Keratinocyte (primary cell): ENCODE measurements around the gene INO80D. TPM values are rescaled to one million over a fixed set of nuclear protein-coding genes. Genes with fewer than 3 reads are reported as not detected.
"Not testable (repeated sequence)": the region's sequence is repeated elsewhere in the genome, so short reads cannot be mapped to it uniquely, and the experiment has no call there.

Experiments used
- DNase-seq: peaks from one replicate; pipeline ENCODE4 v3.0.0-alpha.2; 2011; ENCODE audit warnings: low read depth, missing footprints, low spot score
- FAIRE-seq: peaks from 2 replicates; lab custom pipeline; 2011; peaks lifted over from hg19 to GRCh38; lab: Jason Lieb, UNC
- H2AFZ ChIP-seq: 2 replicates; pipeline ENCODE4 v1.6.0; 2012; ENCODE audit warnings: low read length, control low read depth, inconsistent platforms; ENCODE audit not compliant: control insufficient read depth
- H3K27ac ChIP-seq: 2 replicates; pipeline ENCODE4 v1.5.1; 2011; ENCODE audit warnings: low read length; ENCODE audit not compliant: control insufficient read depth, insufficient read depth
- H3K27me3 ChIP-seq: 3 replicates; pipeline ENCODE4 v1.6.0; 2011; ENCODE audit warnings: low read length; ENCODE audit not compliant: control insufficient read depth, insufficient read depth; ENCODE audit errors: extremely low read depth
- H3K36me3 ChIP-seq, 2 experiments: 2 replicates in 1 of 2; 3 replicates in 1 of 2; pipeline ENCODE4 v1.5.1; 2011; ENCODE audit warnings: low read length in 2 of 2, mild to moderate bottlenecking in 1 of 2; ENCODE audit not compliant: control insufficient read depth in 2 of 2, insufficient read depth in 2 of 2; ENCODE audit errors: extremely low read depth in 1 of 2
- H3K4me1 ChIP-seq: 3 replicates; pipeline ENCODE4 v1.5.1; 2011; ENCODE audit warnings: low read length; ENCODE audit not compliant: control insufficient read depth, insufficient read depth; ENCODE audit errors: extremely low read depth
- H3K4me2 ChIP-seq: 3 replicates; pipeline ENCODE4 v1.6.0; 2011; ENCODE audit warnings: low read depth, low read length; ENCODE audit not compliant: control insufficient read depth, insufficient read depth; ENCODE audit errors: extremely low read depth
- H3K4me3 ChIP-seq, 3 experiments: fragments of 200-600 bp in 1 of 3; sonication (generic) in 1 of 3; 2 replicates in 2 of 3; 3 replicates in 1 of 3; pipeline ENCODE4 v1.5.1; 2011 to 2016; ENCODE audit warnings: low read length in 3 of 3, mild to moderate bottlenecking in 3 of 3, control low read depth in 2 of 3, inconsistent platforms in 1 of 3, low read depth in 1 of 3, mixed read lengths in 1 of 3, mixed run types in 1 of 3, moderate library complexity in 1 of 3; ENCODE audit not compliant: control insufficient read depth in 2 of 3, insufficient read depth in 2 of 3; ENCODE audit errors: extremely low read depth in 1 of 3
- H3K79me2 ChIP-seq: 2 replicates; pipeline ENCODE4 v1.6.0; 2012; ENCODE audit warnings: low read length; ENCODE audit not compliant: control insufficient read depth, insufficient read depth
- H3K9ac ChIP-seq: 3 replicates; pipeline ENCODE4 v1.6.0; 2011; ENCODE audit warnings: low read length; ENCODE audit not compliant: control insufficient read depth, insufficient read depth; ENCODE audit errors: extremely low read depth
- H3K9me1 ChIP-seq: 3 replicates; pipeline ENCODE4 v1.6.0; 2011; ENCODE audit warnings: low read length; ENCODE audit not compliant: control insufficient read depth, insufficient read depth; ENCODE audit errors: extremely low read depth
- H3K9me3 ChIP-seq: 2 replicates; pipeline ENCODE4 v1.5.1; 2012; ENCODE audit warnings: low read depth, low read length; ENCODE audit not compliant: control insufficient read depth
- H4K20me1 ChIP-seq: 3 replicates; pipeline ENCODE4 v1.6.0; 2011; ENCODE audit warnings: low read length; ENCODE audit not compliant: control insufficient read depth, insufficient read depth; ENCODE audit errors: extremely low read depth
- dilution Hi-C: fragments of 300-500 bp; cut with MboI; formaldehyde crosslinking; loops from one replicate; pipeline ENCODE4 v1.7.0; 2020; ENCODE audit warnings: low sequenced_read_pairs; ENCODE audit not compliant: extremely low pct_ligation_motif_present
- polyA plus RNA-seq, 5 experiments: library from polyadenylated mRNA; depleted of rRNA in 3 of 5; stranded (reverse) in 3 of 5; stranded (forward) in 1 of 5; unstranded in 1 of 5; fragments of >200 nt; gene quantifications; 1 replicate in 1 of 5; 2 replicates in 3 of 5; 3 replicates in 1 of 5; pipeline versions ENCODE4 v1.2.1 to v1.2.3, GENCODE V29; 2011 to 2012; ENCODE audit warnings: missing spikeins in 2 of 5, low read depth in 1 of 5, low replicate concordance in 1 of 5
- TF ChIP-seq, protein P1 (sequence below), 3 experiments: IDR thresholded peaks in 1 of 3; conservative IDR thresholded peaks in 1 of 3; optimal IDR thresholded peaks in 1 of 3; 2 replicates in 2 of 3; 3 replicates in 1 of 3; pipeline versions ENCODE3 to v1.5.1; 2011; ENCODE audit warnings: low read length in 3 of 3, mild to moderate bottlenecking in 3 of 3, moderate library complexity in 2 of 3, control low read depth in 1 of 3, inconsistent platforms in 1 of 3; ENCODE audit not compliant: insufficient read depth in 2 of 3; ENCODE audit errors: extremely low read depth in 1 of 3

The INO80D gene
- polyA plus RNA-seq, 1 donor (not counting 4 experiments of a cell fraction or from before 2014, with no cell fraction given), result 4.1 TPM

GRCh38 chr2:205982776-205983327, 103.1 kb downstream of the INO80D start:
- Histone ChIP-seq H3K36me3 (no peaks in the 10 kb centered on the region), H3K27ac (no peak overlapping the region), H3K4me3 (no peak overlapping the region), H3K9me3 (no peaks in the 10 kb centered on the region), H3K9me1 (no peaks in the 10 kb centered on the region), H3K9ac (no peak overlapping the region), H2AFZ (no peak overlapping the region), H4K20me1 (no peaks in the 10 kb centered on the region), H3K79me2 (no peaks in the 10 kb centered on the region), H3K4me1 (no peaks in the 10 kb centered on the region), H3K27me3 (no peaks in the 10 kb centered on the region), H3K4me2 (no peak overlapping the region)
- dilution Hi-C loops, result no loop called here
- FAIRE-seq (no peak), DNase-seq (no peak)
- TF ChIP-seq, protein P1, sequence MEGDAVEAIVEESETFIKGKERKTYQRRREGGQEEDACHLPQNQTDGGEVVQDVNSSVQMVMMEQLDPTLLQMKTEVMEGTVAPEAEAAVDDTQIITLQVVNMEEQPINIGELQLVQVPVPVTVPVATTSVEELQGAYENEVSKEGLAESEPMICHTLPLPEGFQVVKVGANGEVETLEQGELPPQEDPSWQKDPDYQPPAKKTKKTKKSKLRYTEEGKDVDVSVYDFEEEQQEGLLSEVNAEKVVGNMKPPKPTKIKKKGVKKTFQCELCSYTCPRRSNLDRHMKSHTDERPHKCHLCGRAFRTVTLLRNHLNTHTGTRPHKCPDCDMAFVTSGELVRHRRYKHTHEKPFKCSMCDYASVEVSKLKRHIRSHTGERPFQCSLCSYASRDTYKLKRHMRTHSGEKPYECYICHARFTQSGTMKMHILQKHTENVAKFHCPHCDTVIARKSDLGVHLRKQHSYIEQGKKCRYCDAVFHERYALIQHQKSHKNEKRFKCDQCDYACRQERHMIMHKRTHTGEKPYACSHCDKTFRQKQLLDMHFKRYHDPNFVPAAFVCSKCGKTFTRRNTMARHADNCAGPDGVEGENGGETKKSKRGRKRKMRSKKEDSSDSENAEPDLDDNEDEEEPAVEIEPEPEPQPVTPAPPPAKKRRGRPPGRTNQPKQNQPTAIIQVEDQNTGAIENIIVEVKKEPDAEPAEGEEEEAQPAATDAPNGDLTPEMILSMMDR (optimal IDR thresholded peaks at IDR 0.05 in 1 of 3, IDR thresholded peaks at IDR 0.05 in 1 of 3, conservative IDR thresholded peaks at IDR 0.05 in 1 of 3; ENCODE audit: extremely low read depth in 1 of 3, insufficient read depth in 2 of 3, low read length in 3 of 3), result no peak

- dilution Hi-C loops, result not testable (repeated sequence)
Measured at GRCh38 chr2:205978728-205979127, 107.2 kb downstream of the INO80D start.

GRCh38 chr2:205977699-205978098, 108.3 kb downstream of the INO80D start:
- H3K27me3 ChIP-seq, DNase-seq, H3K36me3 ChIP-seq, H3K4me3 ChIP-seq, dilution Hi-C loops, H3K79me2 ChIP-seq, H3K27ac ChIP-seq, H4K20me1 ChIP-seq, H2AFZ ChIP-seq, H3K9me1 ChIP-seq, FAIRE-seq, H3K9me3 ChIP-seq, H3K4me1 ChIP-seq, H3K9ac ChIP-seq, H3K4me2 ChIP-seq: not testable (repeated sequence)

More at GRCh38 chr2:205978728-205979127, 107.2 kb downstream of the INO80D start:
- not testable (repeated sequence) for H3K36me3 ChIP-seq, H3K9me3 ChIP-seq, H2AFZ ChIP-seq, H3K4me3 ChIP-seq, H4K20me1 ChIP-seq, H3K4me1 ChIP-seq, FAIRE-seq, H3K9ac ChIP-seq, DNase-seq, H3K4me2 ChIP-seq, H3K79me2 ChIP-seq, H3K27ac ChIP-seq, H3K9me1 ChIP-seq, H3K27me3 ChIP-seq

- H3K79me2 ChIP-seq, DNase-seq, H3K27ac ChIP-seq, H2AFZ ChIP-seq, dilution Hi-C loops, H3K36me3 ChIP-seq, FAIRE-seq, H3K9me1 ChIP-seq, H3K4me2 ChIP-seq, H3K9ac ChIP-seq, H3K9me3 ChIP-seq, H3K4me3 ChIP-seq, H3K4me1 ChIP-seq, H4K20me1 ChIP-seq, H3K27me3 ChIP-seq: not testable (repeated sequence)
Measured at GRCh38 chr2:205976934-205977659, 108.9 kb downstream of the INO80D start.
